Stimulated activated naive CD8-positive, alpha-beta T cell treated with anti-CD3 and anti-CD28 coated beads, Interleukin-15, amount 100 ng/mL, for 72 hours (primary cell): ENCODE measurements around the gene GATA6.
"Not testable (repeated sequence)": the region's sequence is repeated elsewhere in the genome, so short reads cannot be mapped to it uniquely, and the experiment has no call there.

Experiments used
- ATAC-seq: fragments of 150-1000 bp; cut with Tn5 transposase; 2 replicates; pipeline ENCODE4 v1.10.0; 2021; ENCODE audit warnings: mild to moderate bottlenecking, moderate library complexity
- DNase-seq, 2 donors: peaks; one replicate each; pipeline ENCODE4 v3.0.0; 2021 to 2022
- H3K27ac Mint-ChIP-seq, 2 donors: one replicate each; pipeline ENCODE4 v1.8.0; 2022; ENCODE audit warnings: mild to moderate bottlenecking in 2 of 2, mixed read lengths in 2 of 2, moderate library complexity in 2 of 2
- H3K27me3 Mint-ChIP-seq: one replicate; pipeline ENCODE4 v1.8.0; 2022; ENCODE audit warnings: mixed read lengths
- H3K4me1 Mint-ChIP-seq: one replicate; pipeline ENCODE4 v1.8.0; 2022; ENCODE audit warnings: mild to moderate bottlenecking, mixed read lengths
- H3K4me3 Mint-ChIP-seq, 2 donors: one replicate each; pipeline ENCODE4 v1.8.0; 2022; ENCODE audit warnings: mild to moderate bottlenecking in 2 of 2, mixed read lengths in 2 of 2, moderate library complexity in 1 of 2
- H3K9me3 Mint-ChIP-seq, 2 donors: one replicate each; pipeline ENCODE4 v1.8.0; 2022; ENCODE audit warnings: mixed read lengths in 2 of 2

The GATA6 gene

DNA sequence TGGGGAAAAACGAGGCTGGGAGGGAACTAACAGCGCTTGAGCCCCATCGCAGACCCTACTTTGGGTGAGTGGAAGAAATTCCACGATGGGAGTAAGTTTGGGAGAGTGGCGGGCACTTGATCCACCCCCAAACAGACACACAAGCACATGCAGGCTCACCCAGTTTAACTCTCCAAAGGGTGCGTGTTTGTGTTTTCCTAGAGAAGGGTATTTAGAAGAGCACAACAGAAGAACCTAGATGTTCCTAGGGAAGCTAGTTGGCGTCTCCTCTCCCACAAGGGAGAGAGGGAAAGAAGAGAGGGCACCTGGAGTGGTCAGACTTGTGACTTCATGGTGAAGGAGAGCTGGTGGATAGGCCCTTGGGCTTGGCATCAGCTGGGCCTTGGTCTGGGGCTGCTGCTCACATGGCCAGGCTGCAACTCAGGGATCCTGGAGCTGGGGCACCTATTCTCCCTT is 3.2 kb downstream of the GATA6 start:
- no peak for ATAC-seq
- DNase-seq, result no peak
- Mint-ChIP-seq H3K27ac (no peak overlapping the region), H3K27me3 (peaks cover 90% of the 10 kb centered on the region), H3K4me3 (no peak overlapping the region), H3K9me3 (no peaks in the 10 kb centered on the region), H3K4me1 (peaks cover 34% of the 10 kb centered on the region)

DNA sequence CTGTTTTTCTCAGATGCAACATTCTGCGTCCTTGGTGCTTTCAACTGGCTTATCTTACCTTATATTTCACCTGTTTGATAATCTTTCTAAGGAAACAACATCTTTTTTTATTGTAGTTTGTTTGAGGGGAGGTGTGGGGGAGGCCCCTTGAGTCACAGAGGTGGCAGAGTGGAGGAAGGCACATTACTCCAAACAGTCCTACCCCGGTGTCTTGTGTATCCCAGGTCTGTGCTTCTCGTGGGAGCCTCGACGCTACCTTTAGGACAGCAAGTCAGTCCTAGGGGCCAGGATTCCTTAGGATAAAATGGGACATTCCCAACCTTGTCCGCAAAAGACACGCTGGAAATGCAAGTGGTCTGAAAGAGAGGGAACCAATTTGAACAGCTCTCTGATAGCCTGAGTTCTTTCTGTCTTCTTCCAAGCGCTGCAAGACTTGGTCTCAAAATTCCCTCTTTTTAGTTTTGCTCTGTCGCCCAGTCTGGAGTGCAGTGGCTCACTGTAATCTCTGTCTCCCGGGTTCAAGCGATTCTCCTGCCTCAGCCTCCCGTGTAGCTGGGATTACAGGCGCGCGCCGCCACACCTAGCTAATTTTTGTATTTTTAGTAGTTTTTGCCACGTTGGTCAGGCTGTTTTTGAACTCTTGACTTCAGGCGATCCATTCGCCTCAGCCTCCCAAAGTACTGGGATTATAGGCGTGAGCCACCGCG is 4.0 kb downstream of the GATA6 start:
- ATAC-seq (no peak), DNase-seq (no peak)
- H3K4me3 Mint-ChIP-seq, result no peak overlapping the region
- H3K27me3 Mint-ChIP-seq, result peaks cover 90% of the 10 kb centered on the region
- no peaks in the 10 kb centered on the region for H3K9me3 Mint-ChIP-seq
- H3K4me1 Mint-ChIP-seq, result peaks cover 26% of the 10 kb centered on the region
- no peak overlapping the region for H3K27ac Mint-ChIP-seq

DNA sequence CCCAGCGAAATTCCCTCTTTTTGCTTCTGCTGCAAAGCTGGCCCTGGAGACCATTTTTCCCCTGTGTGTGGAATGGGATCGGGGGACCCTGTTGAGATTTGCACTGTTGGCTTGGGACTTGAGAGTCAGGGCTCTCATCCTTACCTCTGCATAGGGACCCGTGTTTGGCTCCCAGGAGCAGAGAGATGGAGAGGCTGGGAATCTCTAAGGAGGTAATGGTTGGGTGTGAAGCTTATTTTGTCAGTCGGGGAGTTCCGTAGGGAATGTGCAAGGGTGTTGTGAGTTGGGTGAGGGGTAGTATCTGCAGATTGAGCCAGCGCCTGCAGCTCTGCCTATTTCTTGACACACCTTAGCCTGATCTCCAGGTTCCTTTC is 4.5 kb downstream of the GATA6 start:
- Mint-ChIP-seq H3K27me3 (peaks cover 85% of the 10 kb centered on the region), H3K9me3 (no peaks in the 10 kb centered on the region), H3K4me1 (peaks cover 23% of the 10 kb centered on the region), H3K4me3 (no peak overlapping the region), H3K27ac (no peak overlapping the region)
- DNase-seq, result no peak
- no peak for ATAC-seq

DNA sequence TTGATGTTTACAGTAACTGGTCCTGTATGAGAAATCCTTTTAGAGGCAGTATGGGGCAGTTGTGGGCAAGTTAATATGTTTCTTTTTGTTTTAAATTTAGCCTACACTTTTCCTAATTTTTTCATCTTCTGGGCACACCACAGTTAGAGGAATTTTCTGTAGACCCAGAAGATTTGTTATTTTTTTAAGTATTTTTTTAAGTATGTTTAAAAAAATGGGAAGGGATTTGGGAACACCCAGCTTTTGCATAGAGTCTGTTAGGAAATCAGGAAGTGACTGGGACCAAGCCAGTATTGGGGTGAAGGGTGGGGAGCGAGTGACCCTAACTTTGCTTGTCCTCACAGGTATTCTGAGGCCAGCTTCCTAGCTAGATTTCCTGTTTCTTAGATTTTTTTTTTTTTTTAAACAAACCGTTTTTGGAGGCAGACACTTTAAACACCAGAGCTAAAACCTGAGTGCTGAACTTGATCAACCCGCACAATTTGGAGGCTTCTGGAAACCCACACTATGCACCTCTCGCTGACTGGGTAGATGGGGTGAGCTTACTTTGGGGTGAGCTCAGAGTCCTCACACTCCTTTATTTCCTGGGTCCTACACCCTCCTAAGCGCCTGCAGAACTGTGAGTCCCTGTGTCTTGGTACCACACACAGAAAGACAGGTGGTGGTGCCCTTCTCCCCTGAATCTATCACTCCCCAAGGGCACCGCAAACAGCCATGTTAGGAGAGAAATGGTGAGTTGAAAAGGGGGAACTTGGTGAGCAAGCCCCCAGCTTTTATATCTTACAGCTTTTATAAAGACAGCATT is 5.2 kb downstream of the GATA6 start:
- peaks cover 17% of the 10 kb centered on the region for H3K4me1 Mint-ChIP-seq
- H3K27ac Mint-ChIP-seq, result no peak overlapping the region
- DNase-seq, result no peak
- no peak overlapping the region for H3K4me3 Mint-ChIP-seq
- H3K27me3 Mint-ChIP-seq, result peaks cover 79% of the 10 kb centered on the region
- no peaks in the 10 kb centered on the region for H3K9me3 Mint-ChIP-seq
- ATAC-seq, result peak; percentile 44

DNA sequence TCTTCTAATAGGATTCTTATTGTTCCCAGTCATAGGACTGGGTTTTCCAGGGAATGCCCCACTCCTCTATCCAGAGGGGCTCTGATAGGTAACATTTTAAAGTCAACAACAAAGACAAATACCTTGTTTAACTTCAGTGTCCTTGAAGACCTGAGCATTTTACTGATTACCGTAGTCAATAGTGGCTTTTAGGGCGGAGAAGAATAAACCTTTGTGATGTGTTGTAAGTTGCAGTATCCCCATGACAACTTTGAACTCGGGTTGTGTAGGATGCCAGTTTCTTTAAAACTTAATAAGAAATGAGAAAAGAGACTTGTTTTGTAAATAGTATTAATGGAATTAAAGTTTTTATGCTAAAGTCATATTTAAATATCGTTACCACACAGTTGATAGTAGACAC is 6.0 kb downstream of the GATA6 start:
- ATAC-seq (no peak), DNase-seq (no peak)
- H3K4me1 Mint-ChIP-seq, result peaks cover 9% of the 10 kb centered on the region
- no peak overlapping the region for H3K27ac Mint-ChIP-seq
- peaks cover 71% of the 10 kb centered on the region for H3K27me3 Mint-ChIP-seq
- H3K9me3 Mint-ChIP-seq, result no peaks in the 10 kb centered on the region
- no peak overlapping the region for H3K4me3 Mint-ChIP-seq

DNA sequence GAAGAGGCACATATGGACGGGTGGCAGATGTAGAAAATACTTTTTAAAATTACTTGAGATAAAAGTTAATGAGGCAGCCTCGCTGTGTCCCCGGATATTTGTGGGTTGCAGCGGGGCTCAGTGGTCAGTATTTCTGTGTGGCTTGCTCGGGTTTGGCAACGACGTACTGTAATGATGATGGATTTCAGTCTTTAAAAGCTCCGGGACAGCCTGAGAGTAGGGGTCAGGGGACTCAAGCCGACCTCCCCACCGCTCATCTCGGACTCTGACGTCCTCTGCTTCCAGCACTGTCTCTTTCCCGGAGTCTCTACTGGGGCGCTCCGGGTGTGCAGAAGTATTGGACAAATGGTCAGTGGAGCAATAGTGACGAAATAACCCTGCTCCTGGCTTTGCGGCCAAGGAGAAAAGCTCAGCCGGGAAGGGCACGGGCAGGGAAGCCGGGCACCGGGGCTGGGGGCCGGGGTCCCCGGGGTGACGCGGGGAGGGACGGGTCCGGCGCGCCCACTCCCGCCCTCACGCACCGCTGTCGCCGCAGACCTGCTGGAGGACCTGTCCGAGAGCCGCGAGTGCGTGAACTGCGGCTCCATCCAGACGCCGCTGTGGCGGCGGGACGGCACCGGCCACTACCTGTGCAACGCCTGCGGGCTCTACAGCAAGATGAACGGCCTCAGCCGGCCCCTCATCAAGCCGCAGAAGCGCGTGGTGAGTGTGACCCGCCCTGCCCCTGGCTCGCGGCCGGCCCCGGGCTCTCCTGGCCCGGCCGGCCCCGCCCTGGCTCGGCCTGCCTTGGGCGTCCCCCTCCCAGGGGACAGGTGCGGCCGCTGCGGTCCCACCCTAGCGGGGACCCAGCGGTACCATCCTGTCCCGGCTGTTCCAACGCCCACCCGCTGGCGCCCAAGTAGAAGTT is 7.3 kb downstream of the GATA6 start:
- peaks cover 61% of the 10 kb centered on the region for H3K27me3 Mint-ChIP-seq

DNA sequence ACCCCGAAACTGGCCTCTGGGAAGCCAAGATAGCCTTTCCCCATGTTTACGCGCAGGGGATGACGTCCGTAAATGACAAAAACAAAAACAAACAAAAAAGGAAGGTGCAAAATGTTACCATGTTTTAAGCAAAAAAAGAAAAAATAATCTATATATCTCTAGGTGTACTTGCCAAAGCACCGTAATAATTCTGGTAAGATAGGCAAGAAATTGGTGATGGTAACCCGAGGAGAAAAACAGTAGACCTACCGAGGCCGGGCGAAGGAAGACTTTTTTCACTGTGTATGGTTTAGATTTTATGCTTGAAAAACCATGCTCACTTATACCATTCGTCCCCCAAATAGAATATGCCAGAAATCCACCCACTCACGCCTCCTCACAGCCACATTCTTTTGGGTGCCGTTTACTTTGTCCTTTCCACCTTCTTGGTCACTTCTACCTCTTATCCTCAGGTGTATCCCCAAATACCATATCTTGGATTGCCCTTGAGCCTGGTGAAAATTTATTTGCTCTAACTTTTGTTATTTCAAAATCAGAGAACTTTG is 8.0 kb downstream of the GATA6 start:
- Mint-ChIP-seq H3K27me3 (peaks cover 57% of the 10 kb centered on the region), H3K27ac (no peak overlapping the region), H3K4me3 (no peak overlapping the region), H3K9me3 (no peaks in the 10 kb centered on the region), H3K4me1 (no peaks in the 10 kb centered on the region)
- no peak for ATAC-seq
- no peak for DNase-seq

More for the DNA sequence above, 7.3 kb downstream of the GATA6 start:
- ATAC-seq, result no peak
- DNase-seq, result no peak
- peak overlapping the region in 1 of 2 donors; percentile 34 for H3K27ac Mint-ChIP-seq
- H3K4me1 Mint-ChIP-seq, result no peaks in the 10 kb centered on the region
- no peak overlapping the region for H3K4me3 Mint-ChIP-seq
- H3K9me3 Mint-ChIP-seq, result no peaks in the 10 kb centered on the region

DNA sequence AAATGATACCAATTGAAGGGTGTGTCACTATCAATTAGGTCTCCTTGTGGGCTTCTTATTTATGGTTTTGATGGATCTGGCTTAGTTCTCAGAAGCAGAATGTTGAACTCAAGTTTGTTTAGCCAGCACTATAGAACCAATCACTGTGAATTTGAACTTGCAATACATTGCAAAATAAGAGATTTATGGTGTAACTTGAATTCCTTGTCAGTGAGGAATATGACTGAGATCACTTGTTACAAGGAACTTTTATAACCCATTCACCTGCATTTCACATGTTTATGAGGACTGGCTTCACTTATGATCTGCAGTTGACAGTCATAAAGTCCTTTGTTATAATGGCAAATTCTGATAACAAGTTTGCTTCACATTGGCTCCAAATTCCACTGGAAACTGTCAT is 9.8 kb downstream of the GATA6 start:
- Mint-ChIP-seq H3K4me1 (no peaks in the 10 kb centered on the region), H3K27me3 (peaks cover 40% of the 10 kb centered on the region), H3K9me3 (no peaks in the 10 kb centered on the region), H3K4me3 (no peak overlapping the region), H3K27ac (no peak overlapping the region)
- no peak for DNase-seq
- no peak for ATAC-seq

DNA sequence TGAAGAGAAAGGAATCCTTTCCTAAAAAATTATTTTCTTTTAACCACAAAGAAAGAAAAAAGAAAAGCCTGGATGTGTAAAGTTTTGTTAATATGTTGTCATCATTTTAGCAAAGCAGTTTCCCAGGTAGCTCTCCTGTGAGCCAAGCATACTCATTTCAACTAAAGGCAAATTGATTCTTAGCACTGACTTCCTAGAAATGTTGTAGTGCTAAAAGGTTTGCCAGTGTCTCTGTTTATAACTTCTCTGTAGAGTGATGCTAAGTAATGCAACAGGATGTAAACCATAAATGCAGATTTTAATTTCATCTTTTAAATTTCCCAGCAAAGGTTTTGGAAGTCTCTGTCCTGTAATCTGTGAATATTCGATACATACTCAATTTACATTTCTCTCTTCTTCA is 10.2 kb downstream of the GATA6 start:
- ATAC-seq (no peak), DNase-seq (no peak)
- H3K4me1 Mint-ChIP-seq, result no peaks in the 10 kb centered on the region
- no peak overlapping the region for H3K4me3 Mint-ChIP-seq
- no peaks in the 10 kb centered on the region for H3K9me3 Mint-ChIP-seq
- peaks cover 35% of the 10 kb centered on the region for H3K27me3 Mint-ChIP-seq
- no peak overlapping the region for H3K27ac Mint-ChIP-seq

DNA sequence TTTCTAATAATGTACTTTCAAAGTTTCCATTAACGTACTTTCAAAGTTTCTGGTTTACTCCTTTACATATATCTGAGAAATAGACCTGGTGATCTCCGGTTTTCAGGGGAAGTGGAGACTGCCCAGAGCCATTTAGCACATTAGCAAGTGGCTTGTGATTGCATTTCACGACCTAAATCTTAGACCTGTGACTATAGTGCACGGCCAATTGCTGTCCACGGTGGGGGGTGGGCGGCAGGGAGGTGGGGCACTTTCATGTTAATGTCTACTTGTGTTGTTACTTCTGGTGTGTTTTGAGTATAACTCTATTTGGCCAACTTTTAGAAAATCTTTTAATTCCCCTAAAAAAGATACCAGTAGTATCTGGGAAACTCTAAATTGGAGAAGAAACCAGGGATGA is 11.3 kb downstream of the GATA6 start:
- peaks cover 28% of the 10 kb centered on the region for H3K27me3 Mint-ChIP-seq
- H3K4me3 Mint-ChIP-seq, result no peak overlapping the region
- no peaks in the 10 kb centered on the region for H3K4me1 Mint-ChIP-seq
- no peak for ATAC-seq
- DNase-seq, result no peak
- H3K27ac Mint-ChIP-seq, result no peak overlapping the region
- H3K9me3 Mint-ChIP-seq, result no peaks in the 10 kb centered on the region

DNA sequence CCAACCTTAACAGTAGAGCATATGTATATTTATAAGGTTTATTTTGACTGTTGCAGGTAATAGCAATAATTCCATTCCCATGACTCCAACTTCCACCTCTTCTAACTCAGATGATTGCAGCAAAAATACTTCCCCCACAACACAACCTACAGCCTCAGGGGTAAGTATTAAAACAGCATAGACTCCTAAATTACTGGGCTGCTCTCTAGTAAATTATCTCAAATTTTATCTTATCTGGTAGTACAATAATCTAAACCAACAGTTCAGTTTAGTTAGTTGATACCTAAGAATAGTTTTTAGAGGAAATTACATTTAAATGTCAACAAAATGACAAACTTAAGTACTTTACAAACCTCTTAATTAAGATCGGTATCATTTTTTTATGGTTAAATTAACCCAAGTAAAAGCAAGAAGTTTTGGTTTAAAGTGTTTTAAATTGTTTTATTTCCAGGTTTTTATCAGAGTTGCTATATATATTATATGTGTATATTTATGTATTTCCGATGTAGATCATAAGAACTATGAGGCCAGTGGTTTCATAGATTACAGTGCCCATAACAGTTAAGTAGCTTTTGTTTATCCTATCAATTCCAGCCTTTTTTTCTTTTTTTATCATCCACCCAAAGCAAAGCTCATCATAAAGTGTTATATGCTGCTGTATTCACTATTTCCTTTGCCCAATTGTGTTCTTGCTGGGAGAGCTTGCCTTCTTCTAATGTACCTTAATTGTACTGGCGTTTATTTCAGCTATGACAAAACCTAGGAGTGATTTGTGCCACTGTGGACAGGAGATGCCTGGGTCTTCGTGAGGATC is 13.7 kb downstream of the GATA6 start:
- Mint-ChIP-seq H3K27me3 (peaks cover 16% of the 10 kb centered on the region), H3K4me3 (no peak overlapping the region)

DNA sequence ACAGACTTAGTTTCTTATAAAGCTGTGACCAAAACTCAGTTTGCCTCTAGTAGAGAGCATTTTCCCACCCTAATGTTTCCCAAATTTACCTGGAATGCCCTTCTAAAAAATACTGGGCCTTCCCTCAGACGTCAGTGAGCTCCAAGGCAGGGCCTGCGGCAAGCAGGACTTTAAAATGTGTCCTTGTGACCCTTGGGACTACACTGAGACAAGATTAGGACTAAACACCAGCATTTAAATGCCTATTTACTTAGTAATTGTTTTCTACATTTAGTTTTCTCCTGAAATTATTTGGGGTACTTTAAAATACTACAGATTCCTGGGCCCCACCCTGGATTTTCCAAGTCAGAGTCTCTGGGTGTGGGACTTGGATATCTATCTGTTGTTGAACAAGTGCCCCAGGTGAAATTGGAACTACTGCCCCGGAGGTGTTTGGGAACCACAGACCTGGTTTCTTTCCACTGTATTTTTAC is 14.3 kb downstream of the GATA6 start:
- Mint-ChIP-seq H3K4me1 (no peaks in the 10 kb centered on the region), H3K27me3 (peaks cover 16% of the 10 kb centered on the region)

More for the DNA sequence above, 13.7 kb downstream of the GATA6 start:
- no peak for ATAC-seq
- no peaks in the 10 kb centered on the region for H3K4me1 Mint-ChIP-seq
- no peak overlapping the region for H3K27ac Mint-ChIP-seq
- H3K9me3 Mint-ChIP-seq, result no peaks in the 10 kb centered on the region
- no peak for DNase-seq

DNA sequence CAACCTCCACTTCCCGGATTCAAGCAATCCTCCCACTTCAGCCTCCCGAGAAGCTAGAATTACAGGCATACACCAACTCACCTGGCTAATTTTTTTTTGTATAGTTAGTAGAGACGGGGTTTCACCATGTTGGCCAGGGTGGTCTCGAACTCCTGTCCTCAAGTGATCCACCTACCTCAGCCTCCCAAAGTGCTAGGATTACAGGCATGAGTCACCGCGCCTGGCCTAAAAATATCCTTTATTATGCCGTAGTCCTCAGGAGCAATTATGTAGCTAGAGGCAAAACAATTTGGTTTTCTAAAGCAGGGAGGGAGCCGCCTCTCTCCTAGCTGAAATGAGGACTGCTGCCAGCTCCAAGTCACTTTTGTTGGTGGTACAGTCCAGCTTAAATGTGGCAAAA is 15.2 kb downstream of the GATA6 start:
- DNase-seq, H3K4me1 Mint-ChIP-seq, H3K4me3 Mint-ChIP-seq, H3K27ac Mint-ChIP-seq, H3K9me3 Mint-ChIP-seq, ATAC-seq: not testable (repeated sequence)
- peaks cover 21% of the 10 kb centered on the region for H3K27me3 Mint-ChIP-seq

More for the DNA sequence above, 14.3 kb downstream of the GATA6 start:
- ATAC-seq (no peak), DNase-seq (no peak)
- Mint-ChIP-seq H3K4me3 (no peak overlapping the region), H3K9me3 (no peaks in the 10 kb centered on the region), H3K27ac (no peak overlapping the region)

DNA sequence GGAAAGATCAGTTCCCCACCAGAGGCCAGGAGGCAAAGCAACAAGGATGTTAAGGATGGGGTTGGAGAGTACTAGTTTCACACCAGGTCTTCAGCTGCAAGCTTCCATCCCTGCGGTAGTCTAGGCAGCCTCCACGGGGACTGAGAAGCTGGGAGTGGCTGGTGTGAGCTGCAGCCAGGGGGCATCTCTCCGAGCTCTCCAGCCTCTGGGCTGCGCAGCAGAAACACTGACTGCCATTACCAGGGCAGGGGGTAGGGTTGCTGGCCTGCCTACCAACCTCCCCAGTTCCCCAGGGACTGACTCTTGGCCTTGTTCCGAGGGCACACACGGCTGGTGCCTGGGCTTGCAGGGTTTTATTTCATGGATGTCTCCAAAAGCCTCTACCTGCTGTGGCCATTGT is 15.9 kb downstream of the GATA6 start:
- DNase-seq, result no peak
- H3K4me3 Mint-ChIP-seq, result no peak overlapping the region
- H3K9me3 Mint-ChIP-seq, result no peaks in the 10 kb centered on the region
- H3K27me3 Mint-ChIP-seq, result peaks cover 21% of the 10 kb centered on the region
- ATAC-seq, result no peak
- no peaks in the 10 kb centered on the region for H3K4me1 Mint-ChIP-seq
- H3K27ac Mint-ChIP-seq, result no peak overlapping the region
